ENCODE data around the gene ANKRD65. TPM values are rescaled to one million over a fixed set of nuclear protein-coding genes. Genes with fewer than 3 reads are reported as not detected.
"Not testable (repeated sequence)": the region's sequence is repeated elsewhere in the genome, so short reads cannot be mapped to it uniquely, and the experiment has no call there.

The ANKRD65 gene
- total RNA-seq, 1 donor from 2014 or later, result not detected

DNA sequence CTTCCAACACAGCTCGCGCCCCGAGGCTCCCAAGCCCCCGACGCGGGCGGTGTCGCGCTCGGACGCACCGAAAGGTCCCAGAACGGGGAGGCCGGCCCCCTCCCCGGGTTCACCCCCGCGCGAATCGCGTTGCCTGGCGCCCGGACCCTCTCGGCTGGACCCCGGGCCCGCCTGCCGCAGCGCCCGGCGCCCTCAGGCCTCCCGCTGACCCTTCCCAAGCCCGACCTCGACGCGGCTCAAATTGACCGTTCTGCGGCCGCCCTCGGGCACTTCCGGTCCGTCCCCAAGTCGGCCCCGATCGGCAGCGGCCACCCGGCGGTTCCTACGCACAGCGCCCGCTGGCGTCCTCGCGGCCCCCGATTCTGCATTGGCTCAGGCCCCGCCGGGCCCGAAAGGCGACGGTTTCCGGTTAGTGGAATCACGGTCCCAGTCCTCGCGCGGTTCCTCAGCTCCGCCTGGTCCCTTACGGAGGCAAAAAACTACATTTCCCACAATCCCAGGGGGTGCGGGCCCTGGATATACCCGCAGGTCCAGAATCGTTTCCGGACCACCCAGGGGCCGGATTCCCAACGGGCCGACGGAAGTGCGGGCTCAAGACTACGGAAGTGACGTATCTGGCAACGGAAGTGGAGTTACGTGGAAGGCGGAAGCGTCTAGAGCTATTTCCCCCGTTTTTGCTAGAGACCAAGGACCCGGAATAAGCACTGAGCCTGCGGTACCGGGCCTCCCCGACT lies 46.0 kb downstream of the ANKRD65 start, which contains the start of gene AURKAIP1:
TSS of gene AURKAIP1 (minus strand) at position 279 of the 734 bp plus-strand sequence. CDS start 451 bp downstream, outside the sequence.
- Mint-ChIP-seq H3K27me3 (no peaks in the 10 kb centered on the region), H3K4me3 (peak within 1 kb of the TSS; percentile 87), H3K27ac (peak within 1 kb of the TSS; percentile 95), H3K4me1 (peaks cover 22% of the 10 kb centered on the region), H3K36me3 (ENCODE audit: low read depth) (peaks cover 15% of the 10 kb centered on the region), H3K9me3 (no peaks in the 10 kb centered on the region)
- intact Hi-C loops (cut with micrococcal nuclease), result loop anchor here (1.0 to 10.0 kb wide), 6 partner anchors 24 to 240 kb away; partner anchors contain the start of genes CCNL2, DVL1, MIB2 and MRPL20
- DNase-seq, result peak; percentile 99

DNA sequence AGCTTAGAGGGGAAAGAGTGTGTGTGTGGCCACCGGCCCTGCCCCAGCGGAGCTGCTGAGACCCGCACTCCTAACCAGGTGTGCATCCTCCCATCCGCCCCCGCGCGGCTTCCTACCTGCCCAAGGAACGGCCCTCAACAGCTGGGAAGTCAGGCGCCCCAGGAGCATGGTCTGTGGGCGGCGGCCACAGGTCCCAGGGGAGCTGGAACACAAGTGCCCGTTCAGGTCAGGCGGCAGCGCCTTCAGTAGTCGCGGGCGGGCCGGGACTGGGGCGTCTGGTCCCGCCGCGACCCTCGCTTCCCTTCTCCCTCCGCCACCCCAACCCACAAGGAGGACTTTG lies 46.5 kb downstream of the ANKRD65 start:
- intact Hi-C loops (cut with micrococcal nuclease), result loop anchor here (2.0 to 10.0 kb wide), 2 partner anchors 26 to 130 kb away; partner anchors contain the start of gene DVL1
- peak overlapping the region; percentile 87 for H3K4me3 Mint-ChIP-seq
- H3K9me3 Mint-ChIP-seq, result no peaks in the 10 kb centered on the region
- peak; percentile 75 for DNase-seq
- H3K36me3 Mint-ChIP-seq (ENCODE audit: low read depth), result peaks cover 15% of the 10 kb centered on the region
- H3K27me3 Mint-ChIP-seq, result no peaks in the 10 kb centered on the region
- peaks cover 22% of the 10 kb centered on the region for H3K4me1 Mint-ChIP-seq
- H3K27ac Mint-ChIP-seq, result peak overlapping the region; percentile 72

DNA sequence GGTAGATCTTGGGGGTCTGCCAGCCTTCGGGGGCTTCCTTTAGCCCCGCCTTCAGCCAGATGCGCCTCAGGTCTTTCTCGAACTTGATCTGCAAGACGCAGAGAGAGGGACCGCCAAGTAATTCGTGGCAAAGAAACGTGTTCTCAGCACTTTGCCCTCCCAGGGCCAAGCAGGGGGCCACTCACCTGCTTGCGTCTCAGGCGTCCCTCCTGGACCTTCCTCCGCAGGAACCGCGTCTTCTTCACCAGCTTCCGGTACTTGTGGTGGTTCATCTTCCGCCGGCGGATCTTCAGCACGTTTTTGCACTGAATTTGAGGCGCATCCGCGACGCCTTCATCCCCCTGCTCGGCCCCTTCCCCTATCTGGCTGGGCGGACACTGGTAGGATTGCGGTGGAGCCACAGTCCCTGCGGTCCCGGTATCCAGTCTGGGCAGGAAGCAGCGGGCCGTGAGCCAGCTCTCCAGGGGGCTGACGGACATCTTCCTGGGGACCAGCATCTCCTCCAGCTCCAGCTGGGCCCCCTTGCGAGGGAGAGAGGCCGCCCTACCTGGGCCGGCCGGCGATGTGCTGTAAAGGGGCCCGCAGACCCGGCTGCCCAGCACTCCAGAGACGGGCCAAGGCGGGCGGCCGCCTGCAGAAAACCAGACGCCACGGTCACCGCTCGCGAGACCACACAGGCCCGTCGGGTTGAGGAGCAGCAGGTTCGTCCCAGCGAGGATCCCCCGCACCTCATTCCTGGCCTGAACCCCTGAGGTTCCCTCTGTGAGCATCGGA lies 47.1 kb downstream of the ANKRD65 start:
- DNase-seq, result peak; percentile 64
- Mint-ChIP-seq H3K4me3 (peak overlapping the region; percentile 87), H3K27ac (peak overlapping the region; percentile 72), H3K4me1 (peaks cover 22% of the 10 kb centered on the region), H3K9me3 (no peaks in the 10 kb centered on the region), H3K36me3 (ENCODE audit: low read depth) (peaks cover 15% of the 10 kb centered on the region), H3K27me3 (no peaks in the 10 kb centered on the region)
- intact Hi-C loops (cut with micrococcal nuclease), result loop anchor here (2.0 to 10.0 kb wide), 2 partner anchors 25 to 131 kb away; partner anchors contain the start of gene DVL1

DNA sequence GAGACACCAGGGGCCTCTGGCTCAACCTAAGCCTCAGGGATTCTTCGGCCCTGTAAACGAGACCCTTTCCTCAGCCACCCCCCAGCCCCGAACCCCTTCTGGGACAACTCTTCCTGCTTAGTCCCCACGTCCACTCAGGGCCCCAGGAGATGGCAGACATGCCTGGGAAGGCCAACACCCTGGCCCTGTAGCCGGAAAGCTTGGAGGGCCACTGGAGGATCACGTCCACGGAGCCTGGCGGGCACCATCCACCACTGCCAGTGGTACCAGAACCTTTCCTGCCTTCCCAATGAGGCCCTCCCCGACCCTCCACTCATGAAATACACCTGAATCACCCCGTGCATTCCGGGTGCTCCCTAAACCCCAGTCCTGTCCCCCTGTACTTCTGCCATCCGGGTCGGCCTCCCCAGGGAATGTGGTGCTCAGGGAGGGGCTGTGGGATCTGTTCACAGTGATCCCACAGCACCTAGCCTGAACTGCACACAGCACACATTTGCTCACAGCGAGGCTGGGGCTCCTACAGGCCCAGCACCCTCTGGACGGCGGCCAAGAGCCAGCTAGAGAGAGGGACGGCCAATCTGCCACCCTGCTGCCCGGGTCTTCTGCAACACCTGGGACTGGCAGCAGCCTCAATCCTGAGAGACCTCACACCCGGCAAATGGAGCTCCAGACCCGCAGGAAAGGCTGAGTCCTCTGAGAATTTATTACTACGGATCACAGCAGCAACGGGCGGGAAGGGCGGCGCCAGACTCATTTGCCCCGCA lies 47.8 kb downstream of the ANKRD65 start:
- peak overlapping the region; percentile 29 for H3K27ac Mint-ChIP-seq
- no peak for DNase-seq
- H3K27me3 Mint-ChIP-seq, result no peaks in the 10 kb centered on the region
- H3K36me3 Mint-ChIP-seq (ENCODE audit: low read depth), result peaks cover 15% of the 10 kb centered on the region
- peak overlapping the region; percentile 87 for H3K4me3 Mint-ChIP-seq
- no peaks in the 10 kb centered on the region for H3K9me3 Mint-ChIP-seq
- intact Hi-C loops (cut with micrococcal nuclease), result loop anchor here (10.0 kb wide), 1 partner anchor 132 kb away; no protein-coding TSS in a partner anchor
- peaks cover 22% of the 10 kb centered on the region for H3K4me1 Mint-ChIP-seq

DNA sequence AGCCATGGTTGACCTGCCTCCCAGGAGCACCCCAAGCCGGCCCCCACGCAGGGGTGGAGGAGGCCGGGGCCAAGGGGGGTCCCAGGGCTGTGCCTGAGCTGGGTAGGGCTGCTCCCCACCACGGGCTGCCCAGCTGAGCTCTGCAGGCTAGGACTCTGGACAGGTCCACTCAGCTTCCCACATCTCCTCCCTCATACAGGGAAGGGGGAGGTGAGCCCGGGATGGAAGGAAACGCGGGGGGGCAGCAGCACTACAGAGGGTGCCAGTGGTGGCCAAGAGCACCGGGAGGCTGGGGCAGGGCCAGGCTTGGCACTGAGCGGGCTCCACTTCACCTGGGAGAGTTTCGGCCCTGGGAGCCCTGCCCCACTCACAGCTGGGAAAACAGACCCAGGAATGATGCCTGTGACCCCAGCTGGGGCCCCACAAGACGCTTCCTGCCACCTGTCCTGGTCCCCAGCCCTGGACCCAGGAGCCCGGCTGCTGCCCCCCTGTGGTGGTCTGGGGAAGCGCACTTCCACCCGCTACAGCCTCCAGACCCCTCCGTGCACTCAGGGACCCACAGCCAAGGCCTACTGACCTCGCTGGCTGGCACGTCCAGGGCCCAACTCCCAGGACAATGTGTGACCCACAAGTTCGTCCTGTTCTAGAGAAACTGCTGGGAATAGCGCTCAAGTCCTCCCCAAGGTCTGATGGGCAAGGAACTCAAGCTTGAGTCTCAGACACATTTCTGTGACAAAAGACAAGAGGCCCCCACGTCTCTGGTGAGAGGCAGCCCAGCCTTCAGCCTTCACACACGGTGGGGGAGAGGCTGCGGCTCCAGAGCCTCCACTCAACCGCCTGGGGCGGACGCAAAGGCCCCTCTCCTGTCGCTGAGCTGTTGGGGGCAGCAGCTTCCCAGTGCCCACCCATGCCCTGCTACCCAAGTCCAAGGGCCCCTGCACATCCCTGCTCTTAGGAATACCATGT lies 49.0 kb downstream of the ANKRD65 start:
- peak; percentile 95 for DNase-seq
- Mint-ChIP-seq H3K36me3 (ENCODE audit: low read depth) (peaks cover 13% of the 10 kb centered on the region), H3K9me3 (no peaks in the 10 kb centered on the region), H3K27me3 (no peaks in the 10 kb centered on the region), H3K4me1 (peaks cover 22% of the 10 kb centered on the region), H3K4me3 (peak overlapping the region; percentile 64), H3K27ac (no peak overlapping the region)
- intact Hi-C loops (cut with micrococcal nuclease), result loop anchor here (10.0 kb wide), 1 partner anchor 133 kb away; no protein-coding TSS in a partner anchor

DNA sequence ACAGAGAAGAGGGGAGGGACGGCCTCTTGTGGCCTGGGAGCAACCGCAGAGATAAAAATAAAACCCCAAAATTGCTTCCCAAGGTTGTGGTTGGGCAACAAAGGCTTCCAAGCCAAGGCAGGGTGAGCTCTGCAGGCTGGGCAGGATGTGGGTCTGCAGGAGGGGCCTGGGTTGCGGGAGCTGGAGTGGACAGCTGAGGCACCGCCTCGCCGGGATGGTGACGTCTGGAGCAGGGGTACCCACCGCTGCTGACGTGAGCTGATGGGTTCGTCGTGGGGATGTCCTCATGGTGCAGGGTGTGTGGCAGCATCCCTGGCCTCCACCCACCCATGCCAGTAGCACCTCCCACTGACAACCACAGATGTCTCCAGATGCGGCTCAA lies 49.7 kb downstream of the ANKRD65 start:
- peaks cover 20% of the 10 kb centered on the region for H3K4me1 Mint-ChIP-seq
- H3K27me3 Mint-ChIP-seq, result no peaks in the 10 kb centered on the region
- peak overlapping the region; percentile 63 for H3K27ac Mint-ChIP-seq
- peaks cover 13% of the 10 kb centered on the region for H3K36me3 Mint-ChIP-seq (ENCODE audit: low read depth)
- H3K4me3 Mint-ChIP-seq, result peak overlapping the region; percentile 64
- DNase-seq, result peak; percentile 92
- no peaks in the 10 kb centered on the region for H3K9me3 Mint-ChIP-seq
- intact Hi-C loops (cut with micrococcal nuclease), result loop anchor here (10.0 kb wide), 1 partner anchor 133 kb away; no protein-coding TSS in a partner anchor

DNA sequence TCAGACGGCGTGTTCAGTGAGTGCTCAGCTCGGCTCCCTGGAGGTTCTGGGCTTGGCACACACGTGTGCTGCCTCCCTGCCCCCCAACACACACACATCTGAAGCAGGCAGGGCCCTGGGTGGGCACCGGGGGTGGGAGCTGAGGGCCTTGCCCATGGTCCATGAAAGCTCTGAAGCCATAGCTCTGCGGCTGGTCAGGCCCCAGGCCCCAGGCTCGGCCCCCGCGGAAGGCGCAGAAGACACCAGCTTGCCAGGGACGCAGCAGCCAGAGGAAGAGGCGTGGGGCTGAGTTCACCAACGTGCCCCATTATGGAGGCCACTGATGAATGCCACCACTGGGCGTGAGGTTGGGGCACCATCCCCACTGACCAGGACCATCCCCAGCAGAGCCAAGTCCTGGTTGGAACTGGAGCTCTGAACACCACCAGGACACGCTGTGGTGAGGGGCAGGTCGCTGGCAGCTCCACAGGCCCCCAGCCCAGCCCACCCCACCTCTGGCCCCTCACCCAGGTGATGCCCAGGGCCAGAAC lies 50.2 kb downstream of the ANKRD65 start:
- Mint-ChIP-seq H3K4me3 (peak overlapping the region; percentile 64), H3K4me1 (peaks cover 19% of the 10 kb centered on the region)
- no peak for DNase-seq

DNA sequence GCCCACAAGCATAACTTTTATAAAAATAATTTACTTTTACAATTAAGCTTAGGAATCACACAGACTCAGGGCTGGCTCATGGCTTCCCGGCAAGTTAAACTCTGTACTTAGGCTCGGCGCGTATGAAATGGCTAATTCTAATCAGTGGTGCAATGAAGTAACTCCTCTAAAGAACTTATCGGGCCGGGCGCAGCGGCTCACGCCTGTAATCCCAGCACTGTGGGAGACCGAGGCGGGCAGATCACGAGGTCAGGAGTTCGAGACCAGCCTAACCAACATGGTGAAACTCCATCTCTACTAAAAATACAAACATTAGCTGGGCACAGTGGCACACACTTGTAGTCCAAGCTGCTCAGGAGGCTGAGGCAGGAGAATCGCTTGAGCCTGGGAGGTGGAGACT lies 51.0 kb downstream of the ANKRD65 start:
- H3K9me3 Mint-ChIP-seq, H3K27ac Mint-ChIP-seq, H3K27me3 Mint-ChIP-seq, DNase-seq: not testable (repeated sequence)
- Mint-ChIP-seq H3K4me3 (peak overlapping the region; percentile 48), H3K36me3 (ENCODE audit: low read depth) (peaks cover 11% of the 10 kb centered on the region), H3K4me1 (peaks cover 16% of the 10 kb centered on the region)
- intact Hi-C loops (cut with micrococcal nuclease), result loop anchor here (10.0 kb wide), 1 partner anchor 135 kb away; no protein-coding TSS in a partner anchor

More for the DNA sequence above, 50.2 kb downstream of the ANKRD65 start:
- Mint-ChIP-seq H3K27ac (no peak overlapping the region), H3K27me3 (no peaks in the 10 kb centered on the region), H3K36me3 (ENCODE audit: low read depth) (peaks cover 13% of the 10 kb centered on the region), H3K9me3 (no peaks in the 10 kb centered on the region)
- intact Hi-C loops (cut with micrococcal nuclease), result loop anchor here (10.0 kb wide), 1 partner anchor 134 kb away; no protein-coding TSS in a partner anchor

Other genes starting within 250 kb of the ANKRD65 start
- gene TTLL10, start 247.4 kb downstream of the ANKRD65 start, total RNA-seq, result not detected in 2 replicates
- 250 and 254 TPM in 2 replicates for gene TNFRSF18, start 214.7 kb downstream of the ANKRD65 start, total RNA-seq
- 692 and 702 TPM in 2 replicates for gene TNFRSF4, start 207.1 kb downstream of the ANKRD65 start, total RNA-seq
- gene SDF4, start 189.3 kb downstream of the ANKRD65 start, total RNA-seq, result 175 and 194 TPM in 2 replicates
- gene B3GALT6, start 189.0 kb downstream of the ANKRD65 start, total RNA-seq, result 42.5 and 43.2 TPM in 2 replicates
- gene C1QTNF12, start 174.6 kb downstream of the ANKRD65 start, total RNA-seq, result 1.3 and 2.8 TPM in 2 replicates
- gene UBE2J2, start 147.4 kb downstream of the ANKRD65 start, total RNA-seq, result 86.9 and 87.3 TPM in 2 replicates
- 3.1 and 3.2 TPM in 2 replicates for gene SCNN1D, start 140.8 kb downstream of the ANKRD65 start, total RNA-seq
- 54.1 and 55.7 TPM in 2 replicates for gene ACAP3, start 113.3 kb downstream of the ANKRD65 start, total RNA-seq
- gene PUSL1, start 112.7 kb downstream of the ANKRD65 start, total RNA-seq, result 33.4 and 35.2 TPM in 2 replicates
- gene INTS11, start 96.6 kb downstream of the ANKRD65 start, total RNA-seq, result 145 TPM in 2 replicates
- gene CPTP, start 96.5 kb downstream of the ANKRD65 start, total RNA-seq, result 11.5 and 12.3 TPM in 2 replicates
- gene TAS1R3, start 90.0 kb downstream of the ANKRD65 start, total RNA-seq, result 0.28 and 0.38 TPM in 2 replicates
- 63.2 and 65.9 TPM in 2 replicates for gene DVL1, start 71.9 kb downstream of the ANKRD65 start, total RNA-seq
- gene MXRA8, start 62.7 kb downstream of the ANKRD65 start, total RNA-seq, result 0.24 and 0.75 TPM in 2 replicates
- 142 and 146 TPM in 2 replicates for gene AURKAIP1, start 46.1 kb downstream of the ANKRD65 start, total RNA-seq
- 144 and 146 TPM in 2 replicates for gene CCNL2, start 21.9 kb downstream of the ANKRD65 start, total RNA-seq
- 187 and 194 TPM in 2 replicates for gene MRPL20, start 14.0 kb downstream of the ANKRD65 start, total RNA-seq
- gene VWA1, start 14.4 kb upstream of the ANKRD65 start, total RNA-seq, result 4.9 and 5.2 TPM in 2 replicates
- gene ATAD3C, start 28.4 kb upstream of the ANKRD65 start, total RNA-seq, result 0.40 and 0.75 TPM in 2 replicates
- gene ATAD3B, start 50.5 kb upstream of the ANKRD65 start, total RNA-seq, result 98.0 and 98.5 TPM in 2 replicates
- 102 and 107 TPM in 2 replicates for gene ATAD3A, start 90.9 kb upstream of the ANKRD65 start, total RNA-seq
- 0.52 TPM in 1 of 2 replicates, not detected in the other for gene TMEM240, start 119.3 kb upstream of the ANKRD65 start, total RNA-seq
- gene SSU72, start 153.6 kb upstream of the ANKRD65 start, total RNA-seq, result 134 TPM in 2 replicates
- gene FNDC10, start 178.9 kb upstream of the ANKRD65 start, total RNA-seq, result 14.3 and 15.9 TPM in 2 replicates
- 32.7 and 34.1 TPM in 2 replicates for gene MIB2, start 194.2 kb upstream of the ANKRD65 start, total RNA-seq
- 1.2 and 1.5 TPM in 2 replicates for gene MMP23B, start 210.9 kb upstream of the ANKRD65 start, total RNA-seq
- 38.0 and 40.4 TPM in 2 replicates for gene CDK11B, start 237.7 kb upstream of the ANKRD65 start, total RNA-seq